ENCODE measurements around the gene TRIM15. TPM values are rescaled to one million over a fixed set of nuclear protein-coding genes. Genes with fewer than 3 reads are reported as not detected.
A peak's percentile ranks its signal among the peaks of the same experiment; 100 is the strongest.
"Not testable (repeated sequence)": the region's sequence is repeated elsewhere in the genome, so short reads cannot be mapped to it uniquely, and the experiment has no call there.

The TRIM15 gene
- total and polyA plus RNA-seq, 9 of the 15 experiments (the other 6 are each of a cell fraction or from before 2014, with no cell fraction given): 0.06 to 2.6 (median 0.83) TPM

GRCh38 chr6:30165238-30165637 is 1.9 kb downstream of the TRIM15 start:
- H3K36me3 ChIP-seq (ENCODE audit: control insufficient read depth, insufficient read depth, low read length); H2AFZ ChIP-seq (ENCODE audit: low read depth, low read length); intact Hi-C loops (cut with micrococcal nuclease); H3K4me3 ChIP-seq; H3K9me3 ChIP-seq (replicated peaks; ENCODE audit: control insufficient read depth, insufficient read depth, low read depth, low read length); H3K79me2 ChIP-seq (ENCODE audit: control insufficient read depth, insufficient read depth, low read length); H4K20me1 ChIP-seq (replicated peaks; ENCODE audit: control insufficient read depth, insufficient read depth, low read length); BruUV-seq (replicated peaks); CTCF ChIA-PET (ENCODE audit: low intra/inter-chr PET ratio); H3K27ac ChIP-seq (ENCODE audit: extremely low read depth, low read depth, low read length); POLR2A ChIA-PET; H3K9ac ChIP-seq (ENCODE audit: insufficient read depth in 1 of 2, low read depth in 2 of 2, low read length in 2 of 2); H3K9me1 ChIP-seq (ENCODE audit: control insufficient read depth, insufficient read depth, low read length); in situ Hi-C loops (cut with MboI); FAIRE-seq; ATAC-seq; H3K4me2 ChIP-seq (ENCODE audit: insufficient read depth, low read length); DNase-seq (ENCODE audit: extremely low read depth in 1 of 4, low spot score in 3 of 4): not testable (repeated sequence)
- H3K4me1 ChIP-seq (replicated peaks in 1 of 2; ENCODE audit: control insufficient read depth in 2 of 2, insufficient read depth in 2 of 2, low read length in 2 of 2): peaks cover 0 to 14% of the 10 kb centered on the region in 2 experiments; a peak in 4 of 5 replicates
- WGBS (ENCODE audit: insufficient coverage, low coverage, missing lambda C conversion rate): 33% methylated on average over 1 of the region's 1 CpG
- H3K27me3 ChIP-seq (ENCODE audit: control insufficient read depth in 2 of 2, insufficient read depth in 2 of 2, low read length in 2 of 2): peaks cover 8 to 39% of the 10 kb centered on the region in 2 experiments; a peak in 4 of 5 replicates
- peak; percentile 82 for TF ChIP-seq ZNF146 (CRISPR knock-in tag; IDR thresholded peaks at IDR 0.05; ENCODE audit: unreplicated experiment)

- no peaks in the 10 kb centered on the region for H3K79me2 ChIP-seq (ENCODE audit: control insufficient read depth, insufficient read depth, low read length)
- ChIA-PET CTCF (ENCODE audit: low intra/inter-chr PET ratio) (no interaction called here), POLR2A (interaction anchor here (0.7 kb wide), 1 partner anchor 30 kb away, joined by 4 read pairs; no protein-coding TSS in a partner anchor)
- H3K27me3 ChIP-seq (ENCODE audit: control insufficient read depth in 2 of 2, insufficient read depth in 2 of 2, low read length in 2 of 2): peaks cover 10 to 37% of the 10 kb centered on the region in 2 experiments
- intact Hi-C loops (cut with micrococcal nuclease) (no loop called here), in situ Hi-C loops (cut with MboI) (no loop called here)
- no peaks in the 10 kb centered on the region for H3K36me3 ChIP-seq (ENCODE audit: control insufficient read depth, insufficient read depth, low read length)
- no peaks in the 10 kb centered on the region for H3K9me3 ChIP-seq (replicated peaks; ENCODE audit: control insufficient read depth, insufficient read depth, low read depth, low read length)
- no peak overlapping the region for H3K27ac ChIP-seq (ENCODE audit: extremely low read depth, low read depth, low read length)
- BruUV-seq (replicated peaks): no TSS peak
- H3K9me1 ChIP-seq (ENCODE audit: control insufficient read depth, insufficient read depth, low read length): no peaks in the 10 kb centered on the region
- no peak overlapping the region for H3K9ac ChIP-seq (ENCODE audit: insufficient read depth in 1 of 2, low read depth in 2 of 2, low read length in 2 of 2)
- H3K4me1 ChIP-seq (replicated peaks in 1 of 2; ENCODE audit: control insufficient read depth in 2 of 2, insufficient read depth in 2 of 2, low read length in 2 of 2): peaks cover 0 to 16% of the 10 kb centered on the region in 2 experiments; a peak in 4 of 5 replicates
- no peak for DNase-seq (ENCODE audit: extremely low read depth in 1 of 4, low spot score in 3 of 4)
- H4K20me1 ChIP-seq (replicated peaks; ENCODE audit: control insufficient read depth, insufficient read depth, low read length): no peaks in the 10 kb centered on the region
- no peak overlapping the region for H2AFZ ChIP-seq (ENCODE audit: low read depth, low read length)
- ATAC-seq: no peak
- H3K4me2 ChIP-seq (ENCODE audit: insufficient read depth, low read length): no peak overlapping the region
- no peak for FAIRE-seq
- H3K4me3 ChIP-seq: no peak overlapping the region
- under 1% methylated on average over 6 of the region's 6 CpGs for WGBS (ENCODE audit: insufficient coverage, low coverage, missing lambda C conversion rate)
- TF ChIP-seq RUNX1 (IDR thresholded peaks at IDR 0.05; ENCODE audit: low read depth): no peak
- TF ChIP-seq ZNF592 (IDR thresholded peaks at IDR 0.05): no peak
- no peak for TF ChIP-seq GTF2F1 (IDR thresholded peaks at IDR 0.05; ENCODE audit: low read depth, low read length)
- TF ChIP-seq JUND (IDR thresholded peaks at IDR 0.05; ENCODE audit: borderline replicate concordance, low read depth, low read length): no peak
- no peak for TF ChIP-seq JUND (tag; IDR thresholded peaks at IDR 0.05; ENCODE audit: borderline replicate concordance, low read depth, low read length)
- no peak for TF ChIP-seq ARID2 (IDR thresholded peaks at IDR 0.05)
- TF ChIP-seq THAP7 (CRISPR knock-in tag; IDR thresholded peaks at IDR 0.05): no peak
- no peak for TF ChIP-seq GMEB1 (CRISPR knock-in tag; IDR thresholded peaks at IDR 0.05)
- TF ChIP-seq ZNF696 (CRISPR knock-in tag; conservative IDR thresholded peaks at IDR 0.05): no peak
Observed at GRCh38 chr6:30167101-30167500, 3.8 kb downstream of the TRIM15 start.

Data from K562 (cell line).